Neural cell (in vitro differentiated cells): Measurements from ENCODE around the gene TTN. TPM values are rescaled to one million over a fixed set of nuclear protein-coding genes. Genes with fewer than 3 reads are reported as not detected.

Experiments
- H2AFZ ChIP-seq: fragments of 200-600, 300-800 bp; sonication (generic), shearing (Covaris generic); 2 replicates; pipeline ENCODE4 v1.6.0; 2014; ENCODE audit warnings: low read depth, mild to moderate bottlenecking, antibody characterized with exemption, low read length, moderate library complexity
- H3F3A ChIP-seq: fragments of 200-600 bp; shearing (Covaris generic); 2 replicates; pipeline ENCODE4 v1.6.1; 2016; ENCODE audit warnings: mild to moderate bottlenecking, moderate library complexity, mixed read lengths, antibody characterized with exemption, low read length; ENCODE audit not compliant: insufficient read depth, poor library complexity, severe bottlenecking
- H3K27ac ChIP-seq: fragments of 200-600, 300-800 bp; sonication (generic), shearing (Covaris generic); 2 replicates; pipeline ENCODE4 v1.5.1; 2014; ENCODE audit warnings: mild to moderate bottlenecking, low read length, moderate library complexity
- H3K27me3 ChIP-seq: fragments of 300-800, 200-600 bp; sonication (generic), shearing (Covaris generic); 2 replicates; pipeline ENCODE4 v1.6.0; 2014; ENCODE audit warnings: mild to moderate bottlenecking, low read depth, low read length, moderate library complexity; ENCODE audit not compliant: insufficient read depth
- H3K36me3 ChIP-seq: fragments of 300-800, 200-600 bp; sonication (generic), shearing (Covaris generic); 2 replicates; pipeline ENCODE4 v1.5.1; 2014; ENCODE audit warnings: mild to moderate bottlenecking, antibody characterized with exemption, low read length, moderate library complexity; ENCODE audit not compliant: insufficient read depth
- H3K4me2 ChIP-seq: fragments of 300-800, 200-600 bp; sonication (generic), shearing (Covaris generic); 2 replicates; pipeline ENCODE4 v1.6.0; 2014; ENCODE audit warnings: mild to moderate bottlenecking, low read length
- H3K4me3 ChIP-seq: fragments of 300-800, 200-600 bp; sonication (generic), shearing (Covaris generic); 2 replicates; pipeline ENCODE4 v1.5.1; 2014; ENCODE audit warnings: mild to moderate bottlenecking, low read length, moderate library complexity
- H3K79me2 ChIP-seq: fragments of 200-600 bp; shearing (Covaris generic); replicated peaks from 2 replicates; pipeline ENCODE4 v1.6.0; 2014; ENCODE audit warnings: mild to moderate bottlenecking, low read length, moderate library complexity; ENCODE audit not compliant: insufficient read depth
- H3K9ac ChIP-seq: fragments of 300-800, 200-600 bp; sonication (generic), shearing (Covaris generic); 2 replicates; pipeline ENCODE4 v1.6.1; 2016; ENCODE audit warnings: mild to moderate bottlenecking, low read length, mixed read lengths
- H3K9me2 ChIP-seq: fragments of 200-600 bp; shearing (Covaris generic); 2 replicates; pipeline ENCODE4 v1.6.1; 2016; ENCODE audit warnings: mild to moderate bottlenecking, low read length, mixed read lengths; ENCODE audit not compliant: insufficient read depth
- H3K9me3 ChIP-seq: fragments of 200-600, 300-800 bp; sonication (generic), shearing (Covaris generic); 2 replicates; pipeline ENCODE4 v1.6.1; 2016; ENCODE audit warnings: mild to moderate bottlenecking, mixed run types, low read length, moderate library complexity, mixed read lengths
- H4K20me1 ChIP-seq: fragments of 200-600 bp; shearing (Covaris generic); 2 replicates; pipeline ENCODE4 v1.6.1; 2016; ENCODE audit warnings: mild to moderate bottlenecking, mixed run types; ENCODE audit not compliant: insufficient read depth
- CTCF ChIP-seq: fragments of 450-650 bp; IDR thresholded peaks from 2 replicates; pipeline ENCODE4 v1.5.1; 2014; ENCODE audit warnings: antibody characterized with exemption, mild to moderate bottlenecking, moderate library complexity; ENCODE audit not compliant: poor library complexity, severe bottlenecking
- EP300 ChIP-seq: fragments of 450-650 bp; conservative IDR thresholded peaks from 2 replicates; pipeline ENCODE4 v1.6.1; 2014; ENCODE audit warnings: antibody characterized with exemption, mild to moderate bottlenecking, moderate library complexity; ENCODE audit not compliant: poor library complexity, severe bottlenecking
- EZH2 ChIP-seq: fragments of 200-600, 300-800 bp; shearing (Covaris generic), sonication (generic); IDR thresholded peaks from 2 replicates; pipeline ENCODE4 v1.6.1; 2014; ENCODE audit warnings: antibody characterized with exemption, low read length, borderline replicate concordance, mild to moderate bottlenecking; ENCODE audit not compliant: insufficient read depth, poor library complexity, severe bottlenecking
- MXI1 ChIP-seq: fragments of 450-650 bp; conservative IDR thresholded peaks from 2 replicates; pipeline ENCODE4 v1.6.1; 2014; ENCODE audit warnings: antibody characterized with exemption, mild to moderate bottlenecking; ENCODE audit not compliant: poor library complexity, severe bottlenecking
- POLR2AphosphoS5 ChIP-seq: IDR thresholded peaks from 2 replicates; pipeline ENCODE4 v1.6.1; 2012
- RAD21 ChIP-seq: fragments of 450-650 bp; conservative IDR thresholded peaks from 2 replicates; pipeline ENCODE4 v1.6.1; 2014; ENCODE audit warnings: antibody characterized with exemption, mild to moderate bottlenecking, moderate library complexity
- SMC3 ChIP-seq: fragments of 450-650 bp; conservative IDR thresholded peaks from 2 replicates; pipeline ENCODE4 v1.6.1; 2014; ENCODE audit warnings: antibody characterized with exemption, mild to moderate bottlenecking, moderate library complexity; ENCODE audit not compliant: poor library complexity
- TAF1 ChIP-seq: IDR thresholded peaks from 2 replicates; pipeline ENCODE4 v1.6.1; 2012; ENCODE audit warnings: low read depth
- polyA plus RNA-seq: library from polyadenylated mRNA; depleted of rRNA; stranded (reverse); fragments of >200 nt; gene quantifications from 2 replicates; pipeline ENCODE4 v1.2.3, GENCODE V29; 2014
- TF ChIP-seq, protein P1 (sequence below): IDR thresholded peaks from 2 replicates; pipeline ENCODE4 v1.6.1; 2012; ENCODE audit warnings: borderline replicate concordance

The TTN gene
- polyA plus RNA-seq, 1 donor from 2014 or later, result 0.10 TPM

GRCh38 chr2:178782236-178782635 lies 25.0 kb downstream of the TTN start:
- Histone ChIP-seq H3K27me3 (no peaks in the 10 kb centered on the region), H3K4me2 (no peak overlapping the region), H3F3A (no peaks in the 10 kb centered on the region), H3K9ac (no peak overlapping the region), H2AFZ (no peak overlapping the region), H3K9me2 (no peaks in the 10 kb centered on the region), H3K79me2 (no peaks in the 10 kb centered on the region), H3K27ac (no peak overlapping the region), H3K4me3 (no peak overlapping the region), H3K9me3 (no peaks in the 10 kb centered on the region), H3K36me3 (no peaks in the 10 kb centered on the region), H4K20me1 (no peaks in the 10 kb centered on the region)
- TF ChIP-seq POLR2AphosphoS5, result no peak
- TF ChIP-seq MXI1, result no peak
- TF ChIP-seq EP300, result no peak
- TF ChIP-seq EZH2, result no peak
- TF ChIP-seq, protein P1, sequence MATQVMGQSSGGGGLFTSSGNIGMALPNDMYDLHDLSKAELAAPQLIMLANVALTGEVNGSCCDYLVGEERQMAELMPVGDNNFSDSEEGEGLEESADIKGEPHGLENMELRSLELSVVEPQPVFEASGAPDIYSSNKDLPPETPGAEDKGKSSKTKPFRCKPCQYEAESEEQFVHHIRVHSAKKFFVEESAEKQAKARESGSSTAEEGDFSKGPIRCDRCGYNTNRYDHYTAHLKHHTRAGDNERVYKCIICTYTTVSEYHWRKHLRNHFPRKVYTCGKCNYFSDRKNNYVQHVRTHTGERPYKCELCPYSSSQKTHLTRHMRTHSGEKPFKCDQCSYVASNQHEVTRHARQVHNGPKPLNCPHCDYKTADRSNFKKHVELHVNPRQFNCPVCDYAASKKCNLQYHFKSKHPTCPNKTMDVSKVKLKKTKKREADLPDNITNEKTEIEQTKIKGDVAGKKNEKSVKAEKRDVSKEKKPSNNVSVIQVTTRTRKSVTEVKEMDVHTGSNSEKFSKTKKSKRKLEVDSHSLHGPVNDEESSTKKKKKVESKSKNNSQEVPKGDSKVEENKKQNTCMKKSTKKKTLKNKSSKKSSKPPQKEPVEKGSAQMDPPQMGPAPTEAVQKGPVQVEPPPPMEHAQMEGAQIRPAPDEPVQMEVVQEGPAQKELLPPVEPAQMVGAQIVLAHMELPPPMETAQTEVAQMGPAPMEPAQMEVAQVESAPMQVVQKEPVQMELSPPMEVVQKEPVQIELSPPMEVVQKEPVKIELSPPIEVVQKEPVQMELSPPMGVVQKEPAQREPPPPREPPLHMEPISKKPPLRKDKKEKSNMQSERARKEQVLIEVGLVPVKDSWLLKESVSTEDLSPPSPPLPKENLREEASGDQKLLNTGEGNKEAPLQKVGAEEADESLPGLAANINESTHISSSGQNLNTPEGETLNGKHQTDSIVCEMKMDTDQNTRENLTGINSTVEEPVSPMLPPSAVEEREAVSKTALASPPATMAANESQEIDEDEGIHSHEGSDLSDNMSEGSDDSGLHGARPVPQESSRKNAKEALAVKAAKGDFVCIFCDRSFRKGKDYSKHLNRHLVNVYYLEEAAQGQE, result no peak
- TF ChIP-seq CTCF, result no peak
- no peak for TF ChIP-seq TAF1
- no peak for TF ChIP-seq RAD21
- no peak for TF ChIP-seq SMC3

GRCh38 chr2:178777577-178777976 lies 29.6 kb downstream of the TTN start:
- no peak overlapping the region for H3K4me3 ChIP-seq
- H3K79me2 ChIP-seq, result no peaks in the 10 kb centered on the region
- no peak overlapping the region for H3K9ac ChIP-seq
- H3K27me3 ChIP-seq, result no peaks in the 10 kb centered on the region
- H3F3A ChIP-seq, result no peaks in the 10 kb centered on the region
- H3K36me3 ChIP-seq, result no peaks in the 10 kb centered on the region
- H2AFZ ChIP-seq, result no peak overlapping the region
- no peaks in the 10 kb centered on the region for H3K9me3 ChIP-seq
- H4K20me1 ChIP-seq, result no peaks in the 10 kb centered on the region
- H3K27ac ChIP-seq, result no peak overlapping the region
- TF ChIP-seq POLR2AphosphoS5, result no peak
- TF ChIP-seq, protein P1, result no peak
- TF ChIP-seq CTCF, result no peak
- TF ChIP-seq TAF1, result no peak
- TF ChIP-seq EZH2, result no peak
- TF ChIP-seq SMC3, result no peak
- no peak for TF ChIP-seq RAD21
- H3K9me2 ChIP-seq, result no peaks in the 10 kb centered on the region
- H3K4me2 ChIP-seq, result no peak overlapping the region
